ENCODE data around the gene RCAN3. TPM values are rescaled to one million over a fixed set of nuclear protein-coding genes. Genes with fewer than 3 reads are reported as not detected.

Gene RCAN3
- total and polyA plus RNA-seq, 10 of the 15 experiments (the other 5 are each of a cell fraction or from before 2014, with no cell fraction given): 0.02 to 0.46 (median 0.06) TPM; not detected in 3

GRCh38 chr1:24505816-24506215 lies 3.2 kb downstream of the RCAN3 start:
- intact Hi-C loops (cut with micrococcal nuclease; ENCODE audit: unreplicated experiment): no loop called here
- no peak for DNase-seq (ENCODE audit: low read depth, low spot score)
- no peaks in the 10 kb centered on the region for H3K79me2 ChIP-seq (ENCODE audit: control insufficient read depth, insufficient read depth, low read length)
- H4K20me1 ChIP-seq (ENCODE audit: control insufficient read depth, insufficient read depth): no peaks in the 10 kb centered on the region; the same call in 1 of the 2 replicates
- peaks cover 10 to 20% of the 10 kb centered on the region in 2 experiments for H3K27me3 ChIP-seq (replicated peaks in 1 of 2; ENCODE audit: control insufficient read depth in 2 of 2, insufficient read depth in 2 of 2, low read length in 1 of 2)
- TF ChIP-seq MTA3 (IDR thresholded peaks at IDR 0.05; ENCODE audit: borderline replicate concordance, low read length) (no peak), NR2F1 (conservative IDR thresholded peaks at IDR 0.05) (no peak), KDM1A (IDR thresholded peaks at IDR 0.05; ENCODE audit: borderline replicate concordance) (no peak), TCF7 (IDR thresholded peaks at IDR 0.05; ENCODE audit: borderline replicate concordance) (no peak)
- TF ChIP-seq, protein P1, sequence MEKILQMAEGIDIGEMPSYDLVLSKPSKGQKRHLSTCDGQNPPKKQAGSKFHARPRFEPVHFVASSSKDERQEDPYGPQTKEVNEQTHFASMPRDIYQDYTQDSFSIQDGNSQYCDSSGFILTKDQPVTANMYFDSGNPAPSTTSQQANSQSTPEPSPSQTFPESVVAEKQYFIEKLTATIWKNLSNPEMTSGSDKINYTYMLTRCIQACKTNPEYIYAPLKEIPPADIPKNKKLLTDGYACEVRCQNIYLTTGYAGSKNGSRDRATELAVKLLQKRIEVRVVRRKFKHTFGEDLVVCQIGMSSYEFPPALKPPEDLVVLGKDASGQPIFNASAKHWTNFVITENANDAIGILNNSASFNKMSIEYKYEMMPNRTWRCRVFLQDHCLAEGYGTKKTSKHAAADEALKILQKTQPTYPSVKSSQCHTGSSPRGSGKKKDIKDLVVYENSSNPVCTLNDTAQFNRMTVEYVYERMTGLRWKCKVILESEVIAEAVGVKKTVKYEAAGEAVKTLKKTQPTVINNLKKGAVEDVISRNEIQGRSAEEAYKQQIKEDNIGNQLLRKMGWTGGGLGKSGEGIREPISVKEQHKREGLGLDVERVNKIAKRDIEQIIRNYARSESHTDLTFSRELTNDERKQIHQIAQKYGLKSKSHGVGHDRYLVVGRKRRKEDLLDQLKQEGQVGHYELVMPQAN (conservative IDR thresholded peaks at IDR 0.05): no peak
- TF ChIP-seq, protein P2, sequence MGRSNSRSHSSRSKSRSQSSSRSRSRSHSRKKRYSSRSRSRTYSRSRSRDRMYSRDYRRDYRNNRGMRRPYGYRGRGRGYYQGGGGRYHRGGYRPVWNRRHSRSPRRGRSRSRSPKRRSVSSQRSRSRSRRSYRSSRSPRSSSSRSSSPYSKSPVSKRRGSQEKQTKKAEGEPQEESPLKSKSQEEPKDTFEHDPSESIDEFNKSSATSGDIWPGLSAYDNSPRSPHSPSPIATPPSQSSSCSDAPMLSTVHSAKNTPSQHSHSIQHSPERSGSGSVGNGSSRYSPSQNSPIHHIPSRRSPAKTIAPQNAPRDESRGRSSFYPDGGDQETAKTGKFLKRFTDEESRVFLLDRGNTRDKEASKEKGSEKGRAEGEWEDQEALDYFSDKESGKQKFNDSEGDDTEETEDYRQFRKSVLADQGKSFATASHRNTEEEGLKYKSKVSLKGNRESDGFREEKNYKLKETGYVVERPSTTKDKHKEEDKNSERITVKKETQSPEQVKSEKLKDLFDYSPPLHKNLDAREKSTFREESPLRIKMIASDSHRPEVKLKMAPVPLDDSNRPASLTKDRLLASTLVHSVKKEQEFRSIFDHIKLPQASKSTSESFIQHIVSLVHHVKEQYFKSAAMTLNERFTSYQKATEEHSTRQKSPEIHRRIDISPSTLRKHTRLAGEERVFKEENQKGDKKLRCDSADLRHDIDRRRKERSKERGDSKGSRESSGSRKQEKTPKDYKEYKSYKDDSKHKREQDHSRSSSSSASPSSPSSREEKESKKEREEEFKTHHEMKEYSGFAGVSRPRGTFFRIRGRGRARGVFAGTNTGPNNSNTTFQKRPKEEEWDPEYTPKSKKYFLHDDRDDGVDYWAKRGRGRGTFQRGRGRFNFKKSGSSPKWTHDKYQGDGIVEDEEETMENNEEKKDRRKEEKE (IDR thresholded peaks at IDR 0.05): no peak
- ChIA-PET POLR2A (no interaction called here), CTCF (interaction anchor here (0.8 kb wide), 1 partner anchor 13 kb away, joined by 3 read pairs; no protein-coding TSS in a partner anchor), RAD21 (ENCODE audit: unreplicated experiment) (no interaction called here), SMC1A (ENCODE audit: uncharacterized antibody, unreplicated experiment) (no interaction called here)
- no peak for FAIRE-seq
- H3K4me1 ChIP-seq (ENCODE audit: control insufficient read depth, insufficient read depth, low read length): peaks cover 8% of the 10 kb centered on the region
- H3K9me3 ChIP-seq (replicated peaks; ENCODE audit: control insufficient read depth, insufficient read depth, low read length): no peaks in the 10 kb centered on the region
- H3K9ac ChIP-seq (ENCODE audit: control insufficient read depth, insufficient read depth, low read length): no peak overlapping the region
- no peak overlapping the region for H3K4me3 ChIP-seq
- WGBS (ENCODE audit: insufficient coverage, insufficient replicate concordance, low lambda C conversion rate, missing lambda C conversion rate): 62% methylated on average over 4 of the region's 4 CpGs
- in situ Hi-C loops (cut with MboI): no loop called here
- H2AFZ ChIP-seq (ENCODE audit: control insufficient read depth, low read depth, low read length): no peak overlapping the region
- no peak overlapping the region for H3K4me2 ChIP-seq (ENCODE audit: control insufficient read depth, insufficient read depth)
- BruUV-seq (replicated peaks): no TSS peak
- H3K27ac ChIP-seq (ENCODE audit: control insufficient read depth, insufficient read depth): no peak overlapping the region
- no peaks in the 10 kb centered on the region for H3K36me3 ChIP-seq (ENCODE audit: control insufficient read depth in 2 of 2, insufficient read depth in 2 of 2, low read length in 1 of 2)
- no peak for ATAC-seq

Measured in GM12878 (cell line).